AG09319 (cell line): ENCODE data around the gene HNRNPH2.
A peak's percentile ranks its signal among the peaks of the same experiment; 100 is the strongest.

Experiments
- DNase-seq: peaks from one replicate; pipeline ENCODE4 v3.0.0-alpha.2; 2010; ENCODE audit warnings: low read depth; ENCODE audit errors: extremely low read depth
- TF ChIP-seq, protein P1 (sequence below): IDR thresholded peaks from 2 replicates; pipeline ENCODE4 v1.5.1; 2011; ENCODE audit warnings: low read depth, mild to moderate bottlenecking, inconsistent platforms, low read length, moderate library complexity

The HNRNPH2 gene

DNA sequence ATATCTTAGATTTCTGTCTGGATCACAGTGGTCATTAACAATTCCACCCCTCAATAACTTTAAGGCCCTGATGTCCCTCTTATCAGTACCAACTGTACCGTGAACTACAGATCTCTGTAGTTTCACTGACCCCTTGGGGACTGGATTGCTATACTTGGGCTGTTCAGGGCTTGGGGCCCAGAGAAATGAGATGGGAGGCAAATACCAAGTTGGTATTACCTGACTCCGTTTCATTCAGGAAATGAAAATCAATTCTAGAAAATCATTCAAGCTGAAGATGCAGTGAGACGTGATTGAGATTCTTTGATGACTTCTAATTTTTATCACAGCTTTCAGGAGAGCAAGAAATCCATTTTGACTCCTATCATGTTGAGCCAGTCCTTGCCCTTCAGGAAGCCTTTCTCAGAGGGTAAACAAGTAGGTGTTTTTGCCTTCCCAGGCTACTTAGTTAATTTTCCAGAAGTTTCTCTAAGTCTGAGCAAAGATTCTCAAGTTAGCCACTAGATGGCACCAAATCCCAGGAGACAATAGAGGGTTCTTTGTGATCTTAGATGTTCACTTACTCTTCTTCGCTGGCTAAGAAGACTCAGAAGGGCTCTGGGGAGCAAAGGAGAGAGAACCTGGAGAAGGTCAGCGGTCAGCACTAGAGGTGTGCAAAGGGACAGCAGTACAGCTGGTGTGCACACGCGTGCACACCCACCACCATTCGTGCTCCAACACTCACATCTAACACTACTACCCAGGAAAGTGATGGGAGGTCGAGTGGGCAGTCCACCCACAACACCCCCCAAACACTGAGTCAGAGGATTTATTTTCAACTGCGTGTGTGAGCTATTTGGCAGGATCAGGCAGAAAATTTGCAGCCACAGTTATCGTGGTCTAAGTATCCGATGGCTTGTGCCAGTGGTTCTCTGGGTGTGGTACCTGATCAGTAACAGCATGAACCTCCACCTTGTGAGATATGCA is 7.4 kb downstream of the HNRNPH2 start:
- DNase-seq: peak; percentile 59
- TF ChIP-seq, protein P1, sequence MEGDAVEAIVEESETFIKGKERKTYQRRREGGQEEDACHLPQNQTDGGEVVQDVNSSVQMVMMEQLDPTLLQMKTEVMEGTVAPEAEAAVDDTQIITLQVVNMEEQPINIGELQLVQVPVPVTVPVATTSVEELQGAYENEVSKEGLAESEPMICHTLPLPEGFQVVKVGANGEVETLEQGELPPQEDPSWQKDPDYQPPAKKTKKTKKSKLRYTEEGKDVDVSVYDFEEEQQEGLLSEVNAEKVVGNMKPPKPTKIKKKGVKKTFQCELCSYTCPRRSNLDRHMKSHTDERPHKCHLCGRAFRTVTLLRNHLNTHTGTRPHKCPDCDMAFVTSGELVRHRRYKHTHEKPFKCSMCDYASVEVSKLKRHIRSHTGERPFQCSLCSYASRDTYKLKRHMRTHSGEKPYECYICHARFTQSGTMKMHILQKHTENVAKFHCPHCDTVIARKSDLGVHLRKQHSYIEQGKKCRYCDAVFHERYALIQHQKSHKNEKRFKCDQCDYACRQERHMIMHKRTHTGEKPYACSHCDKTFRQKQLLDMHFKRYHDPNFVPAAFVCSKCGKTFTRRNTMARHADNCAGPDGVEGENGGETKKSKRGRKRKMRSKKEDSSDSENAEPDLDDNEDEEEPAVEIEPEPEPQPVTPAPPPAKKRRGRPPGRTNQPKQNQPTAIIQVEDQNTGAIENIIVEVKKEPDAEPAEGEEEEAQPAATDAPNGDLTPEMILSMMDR: peak; percentile 76

DNA sequence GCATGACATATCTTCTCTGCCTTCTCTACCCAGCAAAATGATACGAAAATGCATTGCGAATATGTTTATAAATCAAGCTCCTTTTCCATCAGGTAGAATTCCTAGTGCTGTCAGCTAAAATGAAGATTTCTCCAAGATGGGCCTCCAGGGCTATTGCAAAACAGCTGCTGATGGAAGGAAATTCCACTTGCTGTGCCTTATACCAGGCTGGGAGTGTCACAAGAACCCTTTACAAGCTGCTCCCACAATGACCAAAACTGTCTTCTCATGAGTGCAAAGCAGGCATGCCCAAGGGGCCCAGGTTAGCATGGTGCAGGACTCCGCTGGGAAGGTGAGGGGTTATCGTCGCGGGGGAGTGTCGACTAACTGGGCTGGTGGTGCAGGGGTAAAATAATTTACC is 8.7 kb downstream of the HNRNPH2 start:
- no peak for DNase-seq
- TF ChIP-seq, protein P1: no peak

DNA sequence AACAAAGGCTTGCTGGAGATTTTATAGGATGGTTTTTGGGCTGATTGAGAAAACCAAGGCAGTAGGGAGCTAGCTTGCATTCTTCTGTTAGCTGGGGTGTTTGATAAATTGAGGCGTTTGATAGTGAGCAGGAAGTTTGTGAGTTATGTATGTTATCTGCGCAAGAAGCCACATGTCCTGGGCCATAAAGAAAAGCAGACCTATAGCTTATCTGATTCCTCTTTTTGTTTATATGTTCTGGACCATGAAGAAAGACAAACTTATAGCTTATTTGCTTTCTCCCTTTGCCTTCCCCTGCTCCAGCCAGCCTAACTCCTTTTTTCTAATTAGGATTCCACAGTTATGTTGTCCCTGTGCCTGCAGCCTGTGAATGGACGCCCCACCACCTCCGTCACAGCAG is 9.2 kb downstream of the HNRNPH2 start:
- TF ChIP-seq, protein P1: no peak
- no peak for DNase-seq

DNA sequence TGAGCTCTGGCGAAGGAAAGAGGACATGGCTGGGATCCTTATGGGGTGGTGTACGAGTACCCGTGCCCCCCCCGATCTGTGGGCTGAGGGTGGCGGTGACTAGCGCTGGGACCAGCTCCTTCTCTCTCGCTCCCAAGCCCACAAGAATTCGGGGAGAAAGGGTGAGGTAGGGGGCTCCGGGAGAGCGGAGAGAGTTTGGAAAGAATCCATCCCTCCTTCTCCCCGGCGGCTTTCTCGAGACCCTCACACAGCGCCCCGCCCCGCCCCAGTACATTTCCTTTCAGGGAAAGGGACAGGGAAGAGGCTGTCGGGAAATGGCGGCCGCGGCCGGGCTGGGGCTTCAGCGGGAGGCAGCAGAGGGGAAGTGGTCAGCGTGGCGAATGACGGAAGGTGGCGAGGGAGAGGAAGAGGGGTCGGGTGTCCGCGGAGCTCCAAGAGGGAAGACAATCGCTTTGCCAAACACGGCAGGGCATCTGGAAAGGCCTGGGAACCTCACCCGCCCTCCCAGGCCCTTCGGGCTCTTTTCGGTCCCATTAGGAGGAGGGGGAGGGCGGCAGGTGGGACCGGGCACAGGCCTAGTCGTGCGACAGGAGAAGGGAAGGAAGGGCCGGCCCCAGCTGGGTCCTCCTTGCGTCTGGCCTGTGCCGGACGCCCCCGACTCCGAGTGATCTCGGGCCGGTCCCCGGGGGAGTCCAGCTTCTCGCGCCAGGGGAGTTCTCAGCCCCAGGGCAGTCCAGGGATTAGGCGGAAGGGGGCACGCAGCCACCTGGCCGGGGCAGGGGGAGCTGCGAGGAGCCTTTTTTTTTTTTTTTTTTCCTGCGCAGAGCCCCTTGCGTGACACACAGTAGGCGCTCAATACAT is 10.2 kb downstream of the HNRNPH2 start:
- TF ChIP-seq, protein P1: no peak
- no peak for DNase-seq

DNA sequence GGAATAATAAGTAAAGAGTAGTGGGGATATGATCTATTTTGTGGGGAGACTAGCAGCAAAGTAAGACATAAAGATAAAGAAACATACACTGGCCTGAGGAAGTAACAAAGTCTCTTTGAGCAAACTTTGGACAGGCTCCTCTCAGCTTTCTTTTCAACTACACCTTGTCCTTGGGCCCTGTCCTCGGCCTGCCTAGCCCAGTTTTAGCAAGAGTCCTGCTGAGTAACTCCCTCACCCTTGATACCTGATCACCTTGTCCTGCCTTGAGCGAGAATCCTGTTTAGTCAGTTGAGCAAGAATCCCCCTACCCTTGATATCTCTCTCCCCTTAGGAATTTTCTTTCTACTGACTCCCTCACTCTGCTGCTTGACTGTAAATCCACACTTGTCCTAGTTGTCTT is 11.5 kb downstream of the HNRNPH2 start:
- DNase-seq: no peak
- TF ChIP-seq, protein P1: no peak

DNA sequence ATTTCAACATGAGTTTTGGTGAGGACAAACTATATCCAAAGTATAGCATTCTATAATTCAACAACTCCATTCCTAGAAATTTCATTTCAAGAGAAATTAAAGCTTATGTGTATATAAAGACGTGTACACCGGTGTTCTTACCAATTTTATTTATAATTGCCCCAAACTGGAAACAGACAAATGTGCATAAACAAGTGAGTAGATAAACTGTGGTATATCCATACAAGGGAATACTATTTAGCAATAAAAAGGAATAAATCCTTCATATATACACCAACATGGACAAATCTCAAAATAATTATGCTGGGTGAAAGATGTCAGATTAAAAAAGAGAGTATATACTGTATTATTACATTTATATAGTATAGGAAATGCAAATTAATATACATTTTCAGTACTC is 19.9 kb downstream of the HNRNPH2 start:
- TF ChIP-seq, protein P1: no peak
- DNase-seq: no peak

DNA sequence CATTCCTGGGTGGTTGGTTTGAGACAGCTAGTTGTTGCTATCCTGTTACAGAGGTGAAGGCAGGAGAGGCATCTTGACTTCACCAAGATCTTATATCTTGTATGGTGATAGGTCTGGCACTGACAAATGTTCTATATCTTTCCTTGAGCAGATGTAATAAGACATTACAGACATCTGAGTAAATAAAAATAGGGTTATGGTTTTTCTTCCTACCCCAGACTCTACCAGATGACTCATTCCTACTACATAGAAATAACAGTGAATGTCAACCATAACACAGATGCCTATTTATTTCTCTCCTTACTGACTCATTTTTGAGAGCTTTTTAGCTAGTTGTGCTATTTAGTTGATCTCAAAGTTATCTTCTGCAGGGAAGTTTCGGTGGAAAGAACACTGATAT is 21.9 kb downstream of the HNRNPH2 start:
- TF ChIP-seq, protein P1: no peak
- no peak for DNase-seq
